ENCODE results near the gene ARPC4.

Gene ARPC4

DNA sequence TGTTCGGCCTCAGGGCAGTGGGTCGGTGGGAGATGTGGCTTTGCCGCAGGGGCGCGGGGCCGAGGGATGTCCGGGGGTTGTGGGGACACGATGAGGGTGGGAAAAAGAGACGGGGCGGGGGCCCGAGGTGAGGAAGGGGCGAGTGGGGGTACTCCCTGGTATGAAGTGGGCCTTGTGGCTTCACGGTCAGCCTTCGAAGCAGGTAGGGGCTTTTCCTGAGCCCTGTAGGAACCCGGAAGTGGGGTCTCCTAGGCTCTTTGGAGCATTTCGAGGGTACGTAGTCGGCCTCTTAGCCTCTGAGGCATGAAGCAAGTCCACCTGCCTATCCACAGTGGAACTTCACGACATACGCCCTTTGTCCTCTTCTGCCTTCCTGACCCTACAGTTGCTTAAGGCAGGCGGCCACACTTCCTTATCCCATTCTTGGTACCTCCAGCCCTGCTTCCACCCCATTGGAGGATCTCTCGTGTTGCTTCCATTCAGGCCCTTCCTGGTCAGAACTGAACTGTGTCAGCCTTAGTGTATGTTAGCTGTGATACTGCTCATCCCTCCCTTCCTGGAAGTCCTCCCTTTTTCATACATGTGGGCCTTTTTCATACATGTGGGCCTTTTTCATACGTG is 389 bp downstream of the ARPC4 start:
- DNase-seq (ENCODE audit: low read depth in 2 of 2) = no peak

DNA sequence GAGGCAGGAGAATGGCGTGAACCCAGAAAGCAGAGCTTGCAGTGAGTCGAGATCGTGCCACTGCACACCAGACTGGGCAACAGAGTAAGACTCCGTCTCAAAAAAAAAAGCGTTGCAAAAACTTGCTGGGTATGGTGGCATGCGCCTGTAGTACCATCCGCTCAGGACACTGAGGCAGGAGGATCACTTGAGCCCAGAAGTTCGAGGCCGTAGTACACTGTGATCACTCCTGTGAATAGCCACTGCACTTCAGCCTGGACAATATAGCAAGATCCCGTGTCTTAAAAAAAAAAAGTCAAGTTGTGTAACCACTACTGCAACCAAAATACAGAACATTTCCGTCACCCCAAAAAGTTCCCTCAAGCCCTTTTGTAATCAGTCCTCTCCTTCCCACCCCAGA is 1.5 kb downstream of the ARPC4 start:
- DNase-seq (ENCODE audit: low read depth in 2 of 2) = no peak

DNA sequence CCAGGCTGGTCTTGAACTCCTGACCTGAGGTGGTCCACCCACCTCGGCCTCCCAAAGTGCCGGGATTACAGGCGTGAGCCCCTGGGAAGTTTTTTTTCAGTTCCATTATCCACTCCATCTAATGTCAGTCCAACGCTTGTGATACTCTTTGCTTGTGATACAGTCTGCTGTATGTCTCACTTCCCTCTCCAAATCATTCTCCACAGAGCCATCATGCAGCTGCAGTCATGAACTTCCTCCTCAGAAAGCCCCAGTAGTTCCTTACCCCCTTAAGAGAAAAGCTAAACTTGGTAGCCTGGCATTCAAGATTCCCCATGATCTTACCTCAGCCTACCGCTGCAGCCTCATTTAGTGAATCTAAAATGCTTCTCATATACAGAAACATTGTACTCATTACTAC is 2.3 kb downstream of the ARPC4 start:
- no peak for DNase-seq (ENCODE audit: low read depth in 2 of 2)

DNA sequence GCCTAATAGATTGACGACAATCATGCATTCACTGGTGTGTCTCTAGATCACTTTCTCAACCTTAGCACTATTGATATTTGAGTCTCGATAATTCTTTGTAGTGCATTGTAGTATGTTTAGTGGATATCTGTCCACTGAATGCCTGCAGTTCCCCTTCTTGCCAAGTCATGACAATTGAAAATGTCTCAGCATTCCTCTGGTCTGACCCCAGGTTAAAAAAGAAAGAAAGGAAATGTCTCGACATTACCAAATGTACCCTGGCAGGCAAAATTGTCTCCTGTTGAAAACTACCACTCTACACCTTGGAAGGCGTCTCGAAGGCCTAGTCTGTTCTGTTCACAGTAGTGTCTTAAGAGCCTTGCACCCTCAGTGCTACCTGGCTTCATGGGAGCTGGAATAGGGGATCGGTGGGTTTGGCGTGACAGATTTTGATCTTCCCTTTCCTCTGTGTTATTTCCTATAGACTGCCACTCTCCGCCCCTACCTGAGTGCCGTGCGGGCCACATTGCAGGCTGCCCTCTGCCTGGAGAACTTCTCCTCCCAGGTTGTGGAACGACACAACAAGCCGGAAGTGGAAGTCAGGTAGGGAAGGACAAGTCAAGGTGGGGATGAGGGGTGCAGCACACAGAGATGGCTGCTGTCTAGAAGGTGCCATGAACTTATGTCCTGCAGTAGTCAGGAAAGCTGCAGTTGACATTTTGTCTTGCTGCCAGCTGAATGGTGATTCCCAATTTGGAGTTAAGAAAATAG is 4.5 kb downstream of the ARPC4 start:
- no peak for DNase-seq (ENCODE audit: low read depth in 2 of 2)

DNA sequence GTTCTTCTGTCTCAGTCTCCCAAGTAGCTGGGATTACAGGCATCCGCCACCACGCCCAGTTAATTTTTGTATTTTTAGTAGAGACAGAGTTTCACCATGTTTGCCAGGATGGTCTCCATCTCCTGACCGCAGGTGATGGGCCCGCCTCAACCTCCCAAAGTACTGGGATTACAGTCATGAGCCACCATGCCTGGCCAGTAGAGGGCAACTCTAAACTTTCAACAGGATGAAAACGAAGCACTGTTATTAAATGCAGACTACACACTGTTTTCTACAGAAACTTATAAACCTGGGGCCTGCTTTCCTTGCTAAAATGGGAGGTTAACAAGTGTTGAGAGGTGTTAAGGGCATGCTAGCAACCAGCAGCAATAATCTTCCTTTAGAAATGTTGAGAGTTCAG is 7.6 kb downstream of the ARPC4 start:
- no peak for DNase-seq (ENCODE audit: low read depth in 2 of 2)

DNA sequence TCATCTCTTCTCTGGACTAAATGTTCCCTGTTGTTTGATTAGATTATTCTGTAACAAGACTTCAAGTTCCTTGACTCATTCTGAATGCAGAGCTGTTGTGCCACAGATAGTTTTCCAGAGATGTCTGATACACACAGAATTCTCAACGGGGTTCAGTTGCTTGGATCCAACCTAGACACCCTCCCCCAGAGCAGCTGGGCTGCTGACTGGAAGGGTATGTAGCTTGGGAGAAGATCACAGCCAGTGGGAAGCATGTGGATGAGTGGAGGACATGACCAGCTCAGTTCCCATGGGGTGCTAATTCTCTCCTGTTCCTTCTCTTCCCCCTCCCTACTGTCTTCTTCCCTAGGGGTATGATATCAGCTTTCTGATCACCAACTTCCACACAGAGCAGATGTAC is 10.6 kb downstream of the ARPC4 start:
- DNase-seq (ENCODE audit: low read depth in 2 of 2) = no peak

DNA sequence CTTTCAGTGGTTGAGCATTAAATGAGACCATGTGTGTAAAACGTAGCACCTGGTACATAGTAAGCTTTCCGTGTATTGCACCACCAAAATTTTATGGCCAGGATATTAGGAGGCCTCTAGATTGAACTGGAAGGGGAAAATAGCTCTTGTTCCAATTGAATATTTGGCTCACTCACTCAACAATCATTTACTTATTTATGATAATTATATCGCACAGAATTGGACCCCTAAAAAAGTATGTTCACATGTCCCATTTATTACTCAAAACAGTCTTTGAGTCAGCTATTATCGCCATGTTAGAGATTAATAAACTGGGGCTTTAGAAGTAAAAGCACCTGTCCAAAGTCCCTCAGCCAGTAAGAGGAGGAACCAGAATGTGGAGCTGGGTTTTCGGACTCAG is 12.1 kb downstream of the ARPC4 start:
- DNase-seq (ENCODE audit: low read depth in 2 of 2) = no peak

DNA sequence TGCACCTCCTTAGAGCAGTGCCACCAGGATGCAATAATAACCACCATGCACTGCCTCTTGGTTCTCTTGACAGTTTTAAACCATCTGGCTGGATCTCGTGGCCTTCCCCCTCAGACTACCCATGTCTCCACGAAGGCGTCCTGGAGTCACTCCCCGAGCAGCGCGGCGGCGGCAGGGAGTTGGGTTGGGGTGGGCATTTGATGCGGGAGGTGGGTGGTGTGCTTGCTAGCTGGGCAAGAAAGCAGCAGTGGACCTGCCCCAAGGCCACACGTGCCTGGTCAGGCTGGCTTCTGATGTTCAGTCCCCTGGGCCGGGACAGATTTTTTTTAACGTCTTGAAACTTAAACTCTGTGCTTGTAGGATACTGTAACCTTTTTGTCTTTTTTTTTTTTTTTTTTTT is 13.3 kb downstream of the ARPC4 start:
- DNase-seq (ENCODE audit: low read depth in 2 of 2) = no peak

DNA sequence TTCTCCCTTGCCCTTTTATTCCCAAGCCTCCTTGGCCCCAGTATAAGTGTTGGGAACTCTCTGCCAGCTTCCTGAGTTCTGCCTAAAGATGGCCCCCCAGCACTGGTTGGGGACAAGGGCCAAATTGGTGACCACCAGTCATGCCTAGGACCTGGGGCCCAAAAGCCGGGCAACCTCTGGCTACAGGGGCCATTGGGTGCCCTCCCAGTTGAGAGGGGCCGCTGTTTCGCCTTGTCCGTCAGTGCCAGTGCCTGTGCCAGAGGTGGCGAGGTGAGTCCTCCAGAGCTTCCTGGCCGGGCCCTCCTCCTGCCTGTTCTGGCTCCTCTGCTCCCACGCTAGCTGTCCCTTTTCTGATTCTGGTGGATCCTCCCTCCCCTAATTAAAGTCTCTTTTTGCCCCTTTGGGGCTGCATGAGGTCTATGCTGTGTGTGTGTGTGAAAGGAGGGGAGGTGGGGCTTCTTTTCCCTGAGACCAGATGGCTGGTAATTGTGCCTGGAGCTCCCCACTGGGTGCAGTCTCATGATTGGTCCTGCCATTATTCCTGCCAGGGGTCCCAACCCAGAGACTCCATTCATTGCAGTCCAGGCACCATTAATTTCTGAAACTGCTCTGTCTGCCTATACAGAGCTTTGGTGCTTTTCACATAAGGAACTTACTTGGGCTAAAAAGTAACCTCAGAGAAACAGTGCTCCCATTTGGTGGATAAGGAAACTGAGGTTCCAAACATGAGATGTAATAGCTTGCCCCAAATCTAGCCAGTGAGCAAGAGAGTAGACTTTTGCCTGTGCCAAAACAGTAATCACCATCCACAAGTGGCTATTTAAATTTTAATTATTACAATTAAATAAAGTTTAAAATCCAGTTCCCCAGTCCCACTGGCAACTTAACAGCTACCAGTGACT is 14.1 kb downstream of the ARPC4 start:
- no peak for DNase-seq (ENCODE audit: low read depth in 2 of 2)

DNA sequence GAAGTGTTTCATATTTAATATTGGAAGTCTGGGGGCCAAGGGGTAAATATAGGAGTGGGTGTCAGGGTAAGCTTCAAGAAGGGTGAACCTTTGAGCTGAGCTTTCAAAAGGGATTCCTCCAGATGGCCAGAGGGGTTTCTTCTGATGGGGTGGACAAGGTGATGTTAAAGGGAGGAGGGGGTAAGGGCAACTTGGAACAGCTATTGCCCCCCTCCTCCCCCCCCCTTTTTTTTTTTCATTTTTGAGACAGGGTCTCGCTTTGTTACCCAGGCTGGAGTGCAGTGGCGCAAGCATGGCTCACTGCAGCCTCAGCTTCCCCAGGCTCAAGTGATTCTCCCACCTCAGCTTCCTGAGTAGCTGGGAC is 15.1 kb downstream of the ARPC4 start:
- DNase-seq (ENCODE audit: low read depth in 2 of 2) = no peak

DNA sequence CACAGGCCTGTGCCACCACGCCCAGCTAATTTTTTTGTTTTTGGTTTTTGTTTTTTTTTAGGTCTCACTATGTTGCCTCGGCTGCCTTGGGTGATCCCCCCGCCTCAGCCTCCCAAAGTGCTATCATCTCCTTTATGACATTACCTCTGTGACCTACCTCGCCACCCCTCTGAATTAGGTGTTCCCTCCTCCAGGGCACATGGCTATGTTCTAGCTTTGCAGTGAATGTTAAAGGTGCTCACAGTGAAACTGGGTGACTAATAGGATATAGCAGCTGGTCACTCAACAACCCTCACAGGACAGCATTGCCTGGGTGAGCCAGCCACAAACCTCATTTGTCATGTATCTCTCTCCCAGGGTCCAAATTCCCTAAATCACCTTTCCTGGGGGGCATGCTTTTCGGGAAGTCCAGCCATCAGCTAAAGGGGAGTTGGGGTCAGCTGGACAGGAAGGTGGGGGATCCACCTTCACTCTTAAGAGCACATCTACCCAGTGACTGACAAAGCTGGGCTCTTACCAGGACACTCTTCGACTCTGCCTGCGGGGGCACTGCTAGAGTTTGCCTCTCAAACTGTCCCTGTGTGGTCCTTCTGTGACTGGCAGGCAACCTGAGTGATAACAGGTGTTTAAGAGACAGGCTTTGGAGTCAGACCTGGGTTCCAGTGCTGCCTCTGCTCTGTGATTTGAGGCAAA is 15.6 kb downstream of the ARPC4 start:
- DNase-seq (ENCODE audit: low read depth in 2 of 2) = peak in 1 of 2 donors; percentile 22

DNA sequence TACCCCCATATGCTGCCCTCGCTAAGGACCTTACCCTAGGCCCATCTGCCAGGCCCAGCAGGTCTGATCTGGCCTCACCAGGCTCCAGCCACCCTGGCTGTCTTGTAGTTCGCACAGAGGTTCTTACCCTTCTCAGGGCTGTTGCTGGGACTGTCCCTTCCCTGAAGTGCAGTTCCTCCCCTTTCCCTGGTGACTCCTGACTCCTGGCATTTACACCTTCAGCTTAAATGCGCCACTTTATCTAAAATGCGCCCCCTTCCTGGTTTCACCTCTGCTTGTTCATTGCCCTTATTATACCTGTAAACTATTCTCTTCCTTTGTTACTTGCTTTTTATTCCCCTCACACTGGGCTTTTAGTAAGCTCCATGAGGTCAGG is 16.3 kb downstream of the ARPC4 start:
- DNase-seq (ENCODE audit: low read depth in 2 of 2) = no peak

DNA sequence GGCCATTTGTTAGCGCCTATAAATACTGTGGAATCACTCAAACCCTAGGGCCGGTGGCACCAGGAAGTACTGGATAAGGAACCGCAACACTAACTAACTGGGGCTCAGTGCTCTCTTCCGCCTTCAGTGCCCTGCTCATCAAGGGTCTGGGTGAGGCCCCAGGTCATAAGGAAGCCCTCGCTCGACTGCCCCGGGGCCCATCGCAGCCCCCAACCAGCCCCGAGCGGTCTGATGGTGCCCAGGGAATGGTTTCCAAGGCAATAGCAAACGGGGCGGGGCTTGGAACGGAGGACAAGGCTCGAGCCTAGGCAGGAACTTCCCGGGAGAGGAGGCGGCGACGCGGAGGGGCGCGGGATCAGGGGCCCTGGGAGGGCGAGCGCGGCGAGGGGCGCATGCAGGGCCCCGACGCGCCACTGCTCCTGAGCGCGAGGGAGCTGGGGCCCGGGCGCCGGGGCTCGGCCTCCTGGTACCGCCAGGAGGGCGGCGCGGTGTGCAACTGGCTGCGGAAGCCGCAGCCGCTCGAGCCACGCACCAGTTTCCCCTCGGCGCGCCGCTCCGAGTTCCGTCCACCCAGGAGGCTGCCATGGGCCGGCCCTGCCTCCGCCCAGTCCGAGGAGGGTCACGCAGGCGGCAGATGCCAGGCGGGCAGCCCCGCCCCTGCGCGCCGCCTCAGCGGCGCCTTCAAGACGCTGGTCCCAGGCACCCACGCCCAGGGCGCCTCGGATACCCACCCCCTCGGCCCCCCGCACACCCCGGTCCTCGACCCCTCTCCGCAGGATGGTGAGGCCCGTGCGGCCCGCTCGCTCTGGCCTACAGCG is 16.9 kb downstream of the ARPC4 start, which contains the start of gene TTLL3:
TTLL3 (plus strand) TSS at position 648 of the 818 bp plus-strand sequence. CDS start 400 bp downstream, outside the sequence.
- DNase-seq (ENCODE audit: low read depth in 2 of 2) = no peak

DNA sequence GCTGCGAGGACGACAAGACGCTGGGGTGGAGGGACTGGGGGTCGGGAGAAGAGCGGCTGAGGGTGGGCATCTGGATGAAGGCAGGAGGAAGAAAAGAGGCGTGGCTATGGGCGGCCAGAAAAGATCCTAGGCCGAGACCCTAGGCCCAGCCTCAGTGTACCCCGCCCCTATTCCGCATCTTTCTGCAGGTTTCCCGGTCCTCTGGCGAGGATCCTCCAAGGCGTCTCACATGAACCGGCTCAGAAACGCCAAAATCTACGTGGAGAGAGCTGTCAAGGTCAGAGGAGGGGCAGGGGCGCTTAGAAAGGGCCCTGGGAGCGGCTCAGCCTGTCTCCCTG is 17.5 kb downstream of the ARPC4 start:
- DNase-seq (ENCODE audit: low read depth in 2 of 2) = no peak

DNA sequence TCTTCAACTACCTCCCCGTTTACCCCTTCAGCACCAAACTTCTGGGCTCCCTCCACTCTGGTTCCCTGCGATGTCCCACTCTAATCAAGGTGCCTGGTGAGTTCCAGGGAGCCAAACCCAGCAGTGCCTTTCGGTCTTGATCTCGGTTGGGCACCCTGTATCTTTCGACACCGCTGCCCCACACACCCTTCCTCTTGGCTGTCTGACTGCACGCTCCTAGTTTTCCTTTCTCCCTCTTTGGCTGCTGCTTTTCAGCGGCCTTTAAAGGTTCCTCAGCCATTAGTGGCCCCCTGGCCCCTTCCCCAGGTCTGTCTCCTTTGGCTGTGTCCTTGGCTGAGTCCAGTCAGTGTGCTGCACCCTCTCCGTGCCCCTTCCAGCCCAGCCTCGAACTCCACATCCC is 18.0 kb downstream of the ARPC4 start:
- DNase-seq (ENCODE audit: low read depth in 2 of 2) = no peak

DNA sequence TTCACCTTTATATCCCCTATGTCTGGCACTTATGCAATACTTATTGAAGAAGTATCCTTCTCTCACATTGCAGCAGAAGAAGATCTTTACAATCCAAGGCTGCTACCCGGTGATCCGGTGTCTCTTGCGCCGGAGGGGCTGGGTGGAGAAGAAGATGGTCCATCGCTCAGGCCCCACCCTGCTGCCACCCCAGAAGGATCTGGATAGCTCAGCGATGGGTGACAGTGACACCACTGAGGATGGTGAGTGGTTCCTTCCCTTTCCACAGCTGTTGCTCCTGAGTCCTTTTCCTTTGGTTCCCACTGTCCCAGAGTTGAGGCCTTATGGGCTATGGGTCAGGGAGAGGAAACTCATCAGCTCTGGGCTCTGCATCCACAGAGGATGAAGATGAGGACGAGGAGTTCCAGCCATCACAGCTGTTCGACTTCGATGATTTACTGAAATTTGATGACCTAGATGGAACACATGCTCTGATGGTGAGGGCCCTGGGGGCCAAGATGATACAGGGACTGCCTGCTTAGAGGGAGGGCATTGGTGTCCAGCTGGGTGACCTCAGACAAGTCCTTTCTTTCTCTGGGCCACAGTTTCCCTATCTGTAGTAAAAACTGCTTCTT is 20.1 kb downstream of the ARPC4 start:
- no peak for DNase-seq (ENCODE audit: low read depth in 2 of 2)

DNA sequence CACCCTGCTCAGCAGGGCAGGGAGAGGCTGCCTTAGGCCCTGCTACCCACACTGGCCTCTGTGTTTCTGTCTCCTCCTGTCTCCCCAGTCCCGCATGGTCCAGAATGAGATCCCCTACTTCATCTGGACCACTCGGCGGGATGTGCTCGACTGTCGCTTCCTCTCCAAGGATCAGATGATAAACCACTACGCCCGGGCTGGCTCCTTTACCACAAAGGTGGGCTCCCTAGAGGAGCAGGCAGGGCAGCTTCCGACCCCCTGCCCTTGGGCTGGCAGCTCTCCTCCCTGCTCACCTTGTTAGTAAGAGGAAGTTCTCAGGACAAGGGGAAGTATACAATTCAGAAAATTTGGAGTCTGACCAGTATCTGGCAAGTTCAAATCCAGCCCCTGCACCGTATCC is 23.1 kb downstream of the ARPC4 start:
- no peak for DNase-seq (ENCODE audit: low read depth in 2 of 2)

DNA sequence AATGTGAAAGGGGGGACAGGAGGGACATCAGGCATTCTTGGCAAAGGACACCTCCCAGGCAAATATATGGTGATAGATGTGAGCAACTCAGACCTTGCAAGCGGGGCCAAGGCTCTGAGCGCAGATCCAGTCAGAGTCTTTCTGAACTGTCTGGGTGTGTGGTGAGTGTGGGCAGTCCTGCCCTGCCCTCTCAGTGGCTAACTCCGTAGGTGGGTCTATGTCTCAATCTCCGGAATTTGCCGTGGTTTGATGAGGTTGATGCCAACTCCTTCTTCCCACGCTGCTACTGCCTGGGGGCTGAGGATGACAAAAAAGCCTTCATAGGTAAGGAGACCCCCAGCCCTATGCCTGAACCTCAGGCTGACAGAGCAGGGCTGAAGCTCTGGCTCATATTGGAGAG is 24.6 kb downstream of the ARPC4 start:
- DNase-seq (ENCODE audit: low read depth in 2 of 2) = no peak

DNA sequence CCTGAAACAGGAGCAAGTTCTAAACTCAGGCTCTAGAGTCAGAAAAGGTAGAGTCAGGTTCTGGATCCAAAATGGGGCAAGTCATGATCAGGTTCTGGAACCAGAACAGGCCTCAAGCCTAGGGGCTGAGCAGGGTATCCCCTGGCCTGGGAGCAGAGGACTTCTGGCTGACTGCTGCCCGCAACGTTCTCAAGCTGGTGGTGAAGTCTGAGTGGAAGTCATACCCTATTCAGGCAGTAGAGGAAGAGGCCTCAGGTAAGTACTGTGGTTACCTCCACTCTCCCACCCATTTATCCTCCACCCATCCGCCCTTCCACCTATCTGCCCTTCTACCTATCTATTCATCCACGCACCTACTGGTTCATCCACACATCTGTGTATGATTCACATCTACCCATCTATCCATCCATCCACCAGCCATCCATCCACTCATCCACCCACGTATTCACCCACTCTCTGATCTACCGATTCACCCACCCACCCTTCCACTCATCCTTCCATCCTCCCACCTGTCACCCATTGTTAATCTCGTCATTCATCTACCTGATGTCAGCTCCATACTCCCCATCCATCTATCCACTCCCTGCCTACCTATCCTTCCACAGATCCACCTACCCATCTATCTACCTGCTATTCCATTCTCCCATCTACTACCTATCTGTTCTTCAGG is 25.9 kb downstream of the ARPC4 start:
- DNase-seq (ENCODE audit: low read depth in 2 of 2) = no peak

DNA sequence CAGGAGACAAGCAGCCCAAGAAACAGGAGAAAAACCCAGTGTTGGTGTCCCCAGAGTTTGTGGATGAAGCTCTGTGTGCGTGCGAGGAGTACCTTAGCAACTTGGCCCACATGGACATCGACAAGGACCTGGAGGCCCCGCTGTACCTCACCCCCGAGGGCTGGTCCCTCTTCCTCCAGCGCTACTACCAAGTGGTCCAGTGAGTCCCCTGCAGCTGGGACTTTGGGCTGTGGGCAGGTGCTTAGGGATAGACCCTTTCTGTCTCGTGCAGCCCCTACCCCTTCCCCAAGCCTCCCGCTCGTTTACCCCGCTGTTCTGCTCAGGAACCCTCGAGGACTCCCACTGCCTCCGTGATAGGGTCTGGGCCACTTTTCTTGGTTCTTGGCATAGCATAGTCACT is 27.7 kb downstream of the ARPC4 start:
- DNase-seq (ENCODE audit: low read depth in 2 of 2) = no peak
